AG04450 (cell line): ENCODE results near the gene JAK1. TPM values are rescaled to one million over a fixed set of nuclear protein-coding genes. Genes with fewer than 3 reads are reported as not detected.
A peak's percentile ranks its signal among the peaks of the same experiment; 100 is the strongest.

Experiments
- CTCF ChIA-PET: fragments of 300-600, 350-600 bp; formaldehyde crosslinking; extraction: SDS; loops from one replicate; lab custom pipeline; 2022; ENCODE audit warnings: antibody characterized with exemption, inconsistent platforms; lab: Charles Lee
- POLR2A ChIA-PET: fragments of 350-600 bp; formaldehyde crosslinking; extraction: SDS; loops from one replicate; lab custom pipeline; 2021; ENCODE audit warnings: antibody characterized with exemption, inconsistent platforms; lab: Yijun Ruan, JAX
- DNase-seq: peaks from one replicate; pipeline ENCODE4 v3.0.0-alpha.2; 2011; ENCODE audit warnings: low read depth, low spot score
- H3K27ac ChIP-seq: one replicate; pipeline ENCODE4 v1.5.1; 2012; ENCODE audit warnings: low read depth, low read length, control low read depth
- H3K27me3 ChIP-seq: one replicate; pipeline ENCODE4 v1.6.0; 2012; ENCODE audit warnings: low read length; ENCODE audit not compliant: control insufficient read depth, insufficient read depth
- H3K4me3 ChIP-seq: 2 replicates; pipeline ENCODE4 v1.5.1; 2011; ENCODE audit warnings: mild to moderate bottlenecking, low read depth, low read length, control low read depth
- H3K9me3 ChIP-seq: 2 replicates; pipeline ENCODE4 v1.5.1; 2012; ENCODE audit warnings: low read length; ENCODE audit not compliant: control insufficient read depth, insufficient read depth
- polyA minus RNA-seq: library from RNA; depleted of rRNA, polyadenylated mRNA; stranded (reverse); fragments of >200 nt; gene quantifications from 2 replicates; pipeline ENCODE4 v1.2.3, GENCODE V29; 2011; rRNA and poly(A)+ RNA removed
- polyA plus RNA-seq: library from polyadenylated mRNA; depleted of rRNA; stranded (reverse); fragments of >200 nt; gene quantifications from 2 replicates; pipeline ENCODE4 v1.2.3, GENCODE V29; 2011; rRNA removed
- TF ChIP-seq, protein P1 (sequence below): IDR thresholded peaks from 2 replicates; pipeline ENCODE4 v1.5.1; 2011; ENCODE audit warnings: low read depth, low read length, control low read depth, inconsistent platforms

JAK1 gene
- polyA plus RNA-seq (129 and 141 TPM in 2 replicates), polyA minus RNA-seq (152 and 195 TPM in 2 replicates)

DNA sequence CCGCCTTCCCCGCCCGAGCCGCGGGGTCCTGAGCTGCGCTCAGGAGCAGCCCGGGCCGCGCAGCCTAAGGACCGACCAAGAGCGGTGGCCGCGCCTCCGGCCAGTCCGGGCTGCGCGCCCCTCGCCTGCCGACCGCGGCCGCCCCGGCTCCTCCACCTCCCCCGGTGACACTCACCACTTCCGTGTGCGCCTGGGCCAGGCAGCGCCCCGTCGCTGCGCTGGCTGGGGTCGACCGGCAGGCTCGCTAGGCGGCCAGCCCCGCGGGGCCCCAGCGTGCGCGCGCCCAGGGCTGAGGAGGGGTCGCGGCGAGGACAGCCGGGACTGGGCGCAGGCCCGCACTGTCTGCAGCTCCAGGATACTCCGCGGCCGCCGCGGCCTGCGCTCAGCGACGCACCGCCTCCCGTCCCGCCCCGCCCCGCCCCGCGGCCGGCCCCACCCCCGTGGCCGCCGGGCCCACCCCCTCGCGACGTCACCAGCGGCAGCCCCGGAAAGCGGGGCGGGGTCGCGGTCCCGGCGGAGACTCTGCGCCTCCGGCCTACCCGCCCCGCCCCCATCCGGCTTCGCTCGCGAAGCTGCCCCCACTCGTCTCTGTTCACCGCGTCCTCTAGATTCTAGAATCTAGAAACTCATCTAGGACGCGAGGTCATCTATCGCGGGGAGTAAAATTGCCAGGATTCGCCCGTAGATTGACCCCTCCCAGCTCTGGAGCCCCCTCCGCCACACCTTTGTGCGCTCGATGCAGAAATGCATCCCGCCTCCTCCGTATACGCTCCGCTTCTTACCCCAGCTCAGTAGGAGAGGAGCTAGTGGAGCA lies at the start of gene JAK1:
Gene JAK1, minus strand, starts transcription at position 392 of the 814 bp plus-strand sequence. CDS start 80,285 bp downstream, outside the sequence.
- POLR2A ChIA-PET, result interaction anchor here (0.6 to 2.2 kb wide), 7 partner anchors 17 to 97 kb away, joined by 3 to 24 read pairs (median 4); no protein-coding TSS in a partner anchor
- Histone ChIP-seq H3K9me3 (no peaks in the 10 kb centered on the region), H3K27me3 (no peaks in the 10 kb centered on the region), H3K4me3 (peak within 1 kb of the TSS; percentile 89), H3K27ac (peak within 1 kb of the TSS; percentile 87)
- peak; percentile 30 for DNase-seq
- TF ChIP-seq, protein P1, sequence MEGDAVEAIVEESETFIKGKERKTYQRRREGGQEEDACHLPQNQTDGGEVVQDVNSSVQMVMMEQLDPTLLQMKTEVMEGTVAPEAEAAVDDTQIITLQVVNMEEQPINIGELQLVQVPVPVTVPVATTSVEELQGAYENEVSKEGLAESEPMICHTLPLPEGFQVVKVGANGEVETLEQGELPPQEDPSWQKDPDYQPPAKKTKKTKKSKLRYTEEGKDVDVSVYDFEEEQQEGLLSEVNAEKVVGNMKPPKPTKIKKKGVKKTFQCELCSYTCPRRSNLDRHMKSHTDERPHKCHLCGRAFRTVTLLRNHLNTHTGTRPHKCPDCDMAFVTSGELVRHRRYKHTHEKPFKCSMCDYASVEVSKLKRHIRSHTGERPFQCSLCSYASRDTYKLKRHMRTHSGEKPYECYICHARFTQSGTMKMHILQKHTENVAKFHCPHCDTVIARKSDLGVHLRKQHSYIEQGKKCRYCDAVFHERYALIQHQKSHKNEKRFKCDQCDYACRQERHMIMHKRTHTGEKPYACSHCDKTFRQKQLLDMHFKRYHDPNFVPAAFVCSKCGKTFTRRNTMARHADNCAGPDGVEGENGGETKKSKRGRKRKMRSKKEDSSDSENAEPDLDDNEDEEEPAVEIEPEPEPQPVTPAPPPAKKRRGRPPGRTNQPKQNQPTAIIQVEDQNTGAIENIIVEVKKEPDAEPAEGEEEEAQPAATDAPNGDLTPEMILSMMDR, result no peak
- CTCF ChIA-PET, result interaction anchor here (0.8 to 1.1 kb wide), 2 partner anchors 54 to 697 kb away, joined by 3 read pairs; no protein-coding TSS in a partner anchor

DNA sequence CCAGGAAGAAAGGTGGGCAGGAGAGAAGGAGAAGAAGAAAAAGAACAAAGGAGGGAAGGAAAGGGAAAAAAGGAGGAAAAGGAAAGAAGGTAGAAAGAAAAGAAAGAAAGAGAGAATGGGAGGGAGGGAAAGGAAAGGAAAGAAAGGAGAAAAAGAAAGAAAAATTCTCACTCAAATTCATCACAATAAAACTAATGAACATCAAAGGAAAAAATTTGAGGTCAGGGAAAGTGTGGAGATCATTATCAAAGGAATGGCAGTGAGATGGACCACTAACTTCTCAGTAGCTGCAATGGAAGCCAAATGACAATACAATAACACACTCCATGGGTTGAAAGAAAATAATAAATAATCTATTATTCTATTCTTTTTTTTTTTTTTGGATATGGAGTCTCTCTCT lies 48.0 kb upstream of the JAK1 start:
- TF ChIP-seq, protein P1, result no peak
- Histone ChIP-seq H3K27me3 (no peaks in the 10 kb centered on the region), H3K4me3 (no peak overlapping the region), H3K27ac (no peak overlapping the region), H3K9me3 (peaks cover 2% of the 10 kb centered on the region; the same call in 1 of the 2 replicates)
- no peak for DNase-seq
- CTCF ChIA-PET, result interaction anchor here (0.7 kb wide), 1 partner anchor 339 kb away, joined by 3 read pairs; no protein-coding TSS in a partner anchor
- POLR2A ChIA-PET, result no interaction called here

DNA sequence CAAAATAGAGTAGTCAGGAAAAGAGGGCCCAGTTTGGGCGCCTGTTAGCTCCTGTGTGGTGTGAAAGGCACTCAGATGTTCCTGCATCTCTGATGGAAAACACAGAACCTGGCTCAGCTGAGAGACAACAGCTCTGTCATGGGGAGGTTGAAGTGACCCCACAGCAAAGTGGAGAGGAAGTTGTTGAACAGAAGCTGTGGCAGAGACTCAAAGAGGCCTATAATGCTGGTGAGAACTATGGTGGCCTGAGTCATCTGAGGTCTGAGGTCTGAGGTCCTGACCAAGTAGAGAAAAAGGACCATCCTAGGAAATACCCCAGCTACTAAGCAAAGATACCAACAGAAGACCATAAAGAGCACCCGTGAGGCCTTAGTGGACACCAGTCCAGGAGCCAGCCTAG lies 45.6 kb upstream of the JAK1 start:
- H3K9me3 ChIP-seq, result peaks cover 2% of the 10 kb centered on the region; the same call in 1 of the 2 replicates
- ChIA-PET CTCF (interaction anchor here (1.0 to 1.4 kb wide), 2 partner anchors 9 to 11 kb away, joined by 4 read pairs; no protein-coding TSS in a partner anchor), POLR2A (no interaction called here)
- no peaks in the 10 kb centered on the region for H3K27me3 ChIP-seq
- no peak overlapping the region for H3K4me3 ChIP-seq
- H3K27ac ChIP-seq, result no peak overlapping the region
- DNase-seq, result no peak
- TF ChIP-seq, protein P1, result no peak

DNA sequence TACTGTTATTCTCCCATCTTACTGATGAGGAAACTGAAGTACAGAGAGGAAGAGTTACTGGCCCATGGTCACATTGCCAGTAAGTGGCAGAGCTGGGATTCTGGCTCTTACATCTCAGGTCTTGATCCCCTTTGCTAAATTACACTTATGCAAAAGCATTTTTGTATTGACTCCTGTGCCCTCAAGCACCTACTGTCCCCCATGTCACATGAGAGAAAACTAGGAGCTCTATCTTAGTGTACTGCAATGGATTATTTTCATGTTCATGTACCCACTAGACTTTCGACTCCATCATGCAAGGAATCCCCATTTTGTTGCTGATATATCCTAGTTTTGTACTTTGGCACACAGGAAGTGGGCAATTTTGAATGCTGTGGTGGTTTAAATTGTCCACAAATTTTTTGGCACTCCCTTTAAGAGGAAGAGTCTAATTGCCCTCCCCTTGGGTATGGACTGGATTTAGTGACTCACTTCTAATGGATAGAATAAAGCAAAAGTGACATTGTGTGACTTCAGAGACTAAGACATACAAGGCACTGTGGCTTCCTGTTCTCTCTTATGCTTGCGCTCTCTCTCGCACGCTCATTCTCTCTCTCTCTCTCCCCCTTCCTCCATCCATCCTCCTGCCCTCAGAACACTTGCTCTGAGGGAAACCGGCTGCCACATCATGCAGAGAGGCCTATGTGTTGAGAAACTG lies 43.5 kb upstream of the JAK1 start:
- peaks cover 2% of the 10 kb centered on the region; the same call in 1 of the 2 replicates for H3K9me3 ChIP-seq
- ChIA-PET POLR2A (no interaction called here), CTCF (interaction anchor here (1.0 kb wide), 2 partner anchors 11 to 12 kb away, joined by 3 read pairs; no protein-coding TSS in a partner anchor)
- no peak for DNase-seq
- no peak overlapping the region for H3K4me3 ChIP-seq
- H3K27ac ChIP-seq, result no peak overlapping the region
- TF ChIP-seq, protein P1, result no peak
- H3K27me3 ChIP-seq, result no peaks in the 10 kb centered on the region
